HG03064 (cell line): ENCODE data around the gene CPAMD8.
"Not testable (repeated sequence)": the region's sequence is repeated elsewhere in the genome, so short reads cannot be mapped to it uniquely, and the experiment has no call there.

Experiments
- ATAC-seq: cut with Tn5 transposase; IDR thresholded peaks from one replicate; pipeline ENCODE4 v1.9.1; 2021; ENCODE audit warnings: low read depth; ENCODE audit not compliant: unreplicated experiment

The CPAMD8 gene

DNA sequence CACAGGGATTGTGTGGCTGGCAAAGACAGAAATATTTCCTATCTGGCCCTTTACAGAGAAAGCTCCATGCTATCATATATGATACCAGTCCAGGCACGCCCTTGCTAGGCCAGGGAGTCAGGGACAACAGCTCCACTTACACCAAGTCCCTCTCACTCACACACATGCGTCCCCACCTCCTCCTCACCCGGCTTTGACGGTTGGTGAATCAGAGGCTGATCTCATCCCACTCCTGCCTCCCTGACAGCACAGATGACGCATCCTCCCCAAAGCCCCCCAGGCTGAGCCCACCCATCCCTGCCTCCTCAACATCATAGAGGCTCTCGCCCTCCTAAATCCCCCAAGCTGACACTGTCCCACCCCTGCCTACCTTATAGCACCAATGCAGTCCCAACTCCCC is 75.1 kb downstream of the CPAMD8 start:
- no peak for ATAC-seq

DNA sequence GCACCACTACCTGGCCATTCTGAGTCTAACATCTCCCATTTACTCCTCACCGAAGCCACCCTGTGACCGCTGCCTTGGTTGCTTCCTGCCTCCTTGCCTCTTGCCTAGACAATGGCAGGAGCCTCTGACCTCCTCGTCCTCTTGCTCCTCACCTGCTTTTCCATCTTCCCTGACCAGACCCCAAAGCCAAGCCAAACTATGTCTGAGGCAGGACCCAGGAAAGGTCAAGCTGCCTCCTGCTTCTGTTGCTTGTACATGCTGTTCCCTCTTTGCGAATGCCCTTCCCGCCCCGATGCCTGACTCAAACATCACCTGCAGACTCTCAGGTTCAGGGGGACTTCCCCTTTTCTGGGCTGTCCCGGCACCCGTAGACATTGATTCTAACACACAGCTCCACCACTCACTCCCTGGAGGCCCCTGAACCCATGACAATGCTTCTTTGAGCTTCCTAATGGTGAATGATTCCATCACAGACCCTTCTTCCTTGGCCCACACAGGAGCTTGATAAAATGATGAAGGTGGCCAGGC is 77.0 kb downstream of the CPAMD8 start:
- ATAC-seq = no peak

DNA sequence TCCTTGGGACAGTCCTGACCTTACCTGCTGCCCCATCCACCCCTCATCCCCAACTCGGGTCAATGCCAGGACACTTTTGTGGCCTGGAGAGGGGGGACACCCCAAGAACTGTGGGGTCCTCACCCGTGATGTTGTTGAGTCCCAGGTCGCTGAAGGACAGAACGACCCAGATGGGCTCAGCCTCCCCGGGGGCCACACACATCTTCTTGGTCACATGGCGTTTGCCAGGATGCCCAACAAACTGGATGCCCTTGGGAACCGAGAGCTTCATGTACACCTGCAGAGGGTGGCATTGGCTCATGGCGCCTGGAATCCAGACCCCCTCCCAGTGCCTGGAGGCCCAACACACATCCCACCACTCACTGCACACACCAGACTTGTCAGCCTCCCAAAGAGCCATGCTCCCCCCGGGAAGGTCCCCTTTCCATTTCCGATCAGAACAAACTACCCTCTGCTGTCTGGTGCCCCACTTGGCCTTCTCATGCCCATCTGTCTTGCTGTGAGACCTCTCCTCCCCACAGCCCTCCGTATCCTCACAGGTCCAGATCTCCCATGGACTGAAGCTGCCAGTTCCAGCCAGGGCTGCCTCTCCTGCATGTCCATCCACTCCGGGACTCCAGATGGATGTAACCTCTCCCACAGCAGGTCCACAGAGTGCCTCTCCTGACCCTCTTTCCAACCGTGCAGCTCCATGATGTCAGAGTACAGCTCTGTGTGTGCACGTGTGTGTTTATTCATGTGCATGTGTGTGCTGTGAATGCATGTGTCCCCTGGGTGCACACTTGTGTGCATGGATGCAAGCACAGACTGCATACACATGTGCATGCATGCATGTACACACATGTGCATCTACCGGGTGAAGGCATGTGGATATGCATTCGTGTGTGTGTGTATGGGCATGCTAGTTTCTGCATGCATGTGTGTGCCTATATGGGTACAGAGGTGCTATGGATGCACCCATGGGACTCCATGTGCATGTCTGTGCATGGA is 79.4 kb downstream of the CPAMD8 start:
- ATAC-seq = no peak

DNA sequence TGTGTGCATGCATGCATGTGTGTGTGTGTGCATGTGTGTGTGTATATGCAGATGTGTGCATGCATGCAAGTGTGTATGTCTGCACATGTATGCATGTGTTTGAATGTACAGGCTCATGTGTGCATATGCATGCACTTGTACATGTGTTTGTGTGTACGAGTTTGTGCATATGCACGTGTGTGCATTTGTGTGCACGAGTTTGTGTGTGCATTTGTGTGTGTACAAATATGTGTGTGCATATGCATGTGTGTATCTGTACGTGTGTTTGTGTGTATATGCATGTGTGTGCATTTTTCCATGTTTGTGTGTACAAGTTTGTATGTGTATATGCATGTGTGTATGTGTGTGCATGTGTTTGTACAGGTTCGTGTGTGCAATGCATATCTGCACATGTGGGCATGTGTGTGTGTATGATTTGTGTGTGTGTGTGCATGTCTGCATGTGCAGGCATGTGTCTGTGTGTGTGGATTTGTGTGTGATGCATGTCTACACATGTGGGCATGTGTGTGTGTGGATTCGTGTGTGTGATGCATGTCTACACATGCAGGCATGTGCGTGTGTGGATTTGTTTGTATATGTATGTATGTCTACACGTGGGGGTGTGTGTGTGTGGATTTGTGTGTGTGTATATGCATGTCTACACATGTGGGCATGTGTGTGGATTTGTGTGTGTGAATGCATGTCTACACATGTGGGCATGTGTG is 80.7 kb downstream of the CPAMD8 start:
- no peak for ATAC-seq

DNA sequence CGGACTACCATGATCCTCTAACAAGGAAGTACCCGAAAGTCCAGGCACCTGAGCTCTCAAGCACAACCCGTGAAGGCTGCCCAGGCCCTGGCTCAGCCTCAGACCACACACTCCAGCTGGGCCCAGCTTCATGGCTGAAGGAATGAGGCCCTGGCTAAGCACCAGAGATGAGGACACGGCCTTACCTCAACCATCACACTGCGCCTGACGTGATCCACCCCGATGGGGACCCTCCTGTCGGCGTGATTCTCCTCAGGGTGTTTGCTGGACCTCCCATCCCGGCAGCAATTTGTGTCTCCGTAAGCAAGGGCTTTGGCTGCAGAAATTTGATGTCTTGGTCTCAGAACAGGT is 81.3 kb downstream of the CPAMD8 start:
- ATAC-seq = no peak

- ATAC-seq = no peak
Measured at GRCh38 chr19:16944626-16945363, 81.8 kb downstream of the CPAMD8 start.

DNA sequence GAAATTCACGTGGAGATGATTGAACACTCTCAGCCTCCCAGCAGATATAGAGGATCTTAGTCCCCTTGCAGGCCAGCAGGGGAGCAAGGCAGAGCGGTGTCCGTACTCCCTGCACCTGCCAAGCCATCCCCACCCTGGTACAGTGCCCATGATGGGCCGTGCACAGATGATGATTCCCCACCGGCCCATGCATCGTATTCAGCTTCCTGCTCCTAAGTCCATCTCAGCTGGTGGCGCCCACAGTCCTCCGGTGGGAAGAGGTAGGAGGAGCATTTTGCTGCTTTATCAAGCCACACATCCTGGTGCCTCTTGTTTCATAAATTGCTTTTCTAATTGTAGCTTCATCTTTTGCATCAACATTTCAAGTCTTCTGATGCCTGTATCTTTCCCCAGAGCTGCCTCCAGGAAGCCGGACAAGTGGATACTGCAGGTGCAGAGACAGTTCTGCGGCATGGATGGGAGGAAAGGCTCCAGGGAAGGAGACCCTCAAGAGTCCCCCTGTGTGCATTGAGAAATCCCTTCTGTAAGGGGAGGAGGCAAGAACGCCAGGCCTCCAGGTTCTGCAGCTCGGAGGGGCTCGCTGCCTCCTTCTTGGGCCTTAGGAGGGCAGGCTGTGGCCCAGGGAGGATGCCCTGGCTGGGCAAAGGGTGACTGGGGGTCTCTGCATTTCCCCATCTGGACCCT is 82.5 kb downstream of the CPAMD8 start:
- no peak for ATAC-seq

GRCh38 chr19:16943090-16943489 is 83.5 kb downstream of the CPAMD8 start:
- not testable (repeated sequence) for ATAC-seq

DNA sequence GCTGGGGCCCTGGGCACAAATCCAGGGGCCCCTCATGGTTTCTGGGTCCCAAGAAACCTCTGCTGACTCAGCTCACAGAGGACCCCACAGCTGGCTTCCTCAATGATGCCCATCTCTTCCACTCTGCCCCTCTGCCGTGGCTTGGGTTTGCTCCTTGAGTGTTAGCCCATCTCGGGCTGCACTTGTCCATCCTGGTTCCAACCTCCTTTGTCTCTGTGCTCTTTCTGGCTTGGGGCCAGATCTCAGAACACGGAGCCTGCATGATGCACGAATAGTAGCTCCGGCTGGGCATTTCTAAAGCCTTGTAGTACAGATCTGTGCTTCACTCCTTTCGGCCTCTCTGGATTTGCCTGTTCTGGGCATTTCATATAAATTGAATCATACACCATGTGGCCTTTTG is 84.0 kb downstream of the CPAMD8 start:
- no peak for ATAC-seq

DNA sequence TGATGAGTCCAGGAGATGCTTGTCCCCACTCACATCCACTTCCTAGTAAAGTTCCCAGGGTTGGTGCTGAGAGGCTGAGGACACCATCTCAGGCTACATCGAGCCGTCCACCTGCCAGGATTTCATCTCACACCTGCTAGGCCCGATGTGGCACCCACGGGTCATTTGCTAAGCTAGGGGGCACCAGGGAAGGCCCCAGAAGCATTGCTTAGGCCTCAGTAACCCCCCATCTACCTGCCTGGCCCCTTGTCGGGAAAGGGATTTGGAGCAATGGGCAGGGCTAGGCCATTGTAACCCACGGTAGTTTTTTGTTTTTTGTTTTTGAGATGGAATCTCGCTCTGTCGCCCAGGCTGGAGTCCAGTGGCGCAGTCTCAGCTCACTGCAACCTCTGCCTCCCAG is 86.0 kb downstream of the CPAMD8 start:
- ATAC-seq = no peak

- not testable (repeated sequence) for ATAC-seq
Measured at GRCh38 chr19:16940063-16940462, 86.5 kb downstream of the CPAMD8 start.

DNA sequence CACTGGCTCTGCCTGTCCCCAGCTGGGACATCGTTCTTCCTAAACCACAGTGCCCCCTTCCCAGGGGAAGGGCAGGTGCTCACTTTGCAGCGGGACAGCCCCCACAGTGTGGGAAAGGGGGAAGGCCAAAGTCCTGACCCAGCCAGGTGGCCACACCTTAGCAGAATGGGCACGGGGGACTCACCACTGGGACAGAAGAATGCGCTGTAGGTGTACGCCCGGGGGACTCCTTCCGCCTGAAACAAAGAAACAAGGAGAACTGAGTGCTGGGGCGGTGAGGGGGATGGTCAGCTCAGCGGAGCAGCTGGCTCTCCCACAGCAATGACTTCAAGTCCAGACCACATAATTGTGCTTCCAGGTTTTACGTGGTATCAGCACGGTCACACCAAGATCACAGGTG is 88.4 kb downstream of the CPAMD8 start:
- ATAC-seq = no peak

DNA sequence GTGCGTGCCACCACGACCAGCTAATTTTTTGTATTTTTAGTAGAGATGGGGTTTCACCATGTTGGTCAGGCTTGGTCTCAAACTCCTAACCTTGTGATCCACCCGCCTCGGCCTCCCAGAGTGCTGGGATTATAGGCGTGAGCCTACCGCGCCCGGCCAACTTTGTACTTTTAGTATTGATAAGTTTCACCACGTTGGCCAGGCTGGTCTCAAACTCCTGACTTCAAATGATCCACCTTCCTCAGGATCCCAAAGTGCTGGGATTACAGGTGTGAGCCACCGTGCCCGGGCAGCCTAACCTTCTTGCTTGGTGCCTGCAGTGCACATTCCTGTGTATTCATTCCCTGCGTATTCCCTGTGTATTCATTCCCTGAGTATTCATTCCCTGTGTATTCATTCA is 88.8 kb downstream of the CPAMD8 start:
- ATAC-seq = not testable (repeated sequence)

GRCh38 chr19:16936901-16937300 is 89.7 kb downstream of the CPAMD8 start:
- no peak for ATAC-seq

- no peak for ATAC-seq
Measured at GRCh38 chr19:16934489-16934888, 92.1 kb downstream of the CPAMD8 start.

- no peak for ATAC-seq
Measured at GRCh38 chr19:16931306-16931705, 95.3 kb downstream of the CPAMD8 start.

- ATAC-seq = no peak
Measured at GRCh38 chr19:16930753-16931152, 95.9 kb downstream of the CPAMD8 start.

DNA sequence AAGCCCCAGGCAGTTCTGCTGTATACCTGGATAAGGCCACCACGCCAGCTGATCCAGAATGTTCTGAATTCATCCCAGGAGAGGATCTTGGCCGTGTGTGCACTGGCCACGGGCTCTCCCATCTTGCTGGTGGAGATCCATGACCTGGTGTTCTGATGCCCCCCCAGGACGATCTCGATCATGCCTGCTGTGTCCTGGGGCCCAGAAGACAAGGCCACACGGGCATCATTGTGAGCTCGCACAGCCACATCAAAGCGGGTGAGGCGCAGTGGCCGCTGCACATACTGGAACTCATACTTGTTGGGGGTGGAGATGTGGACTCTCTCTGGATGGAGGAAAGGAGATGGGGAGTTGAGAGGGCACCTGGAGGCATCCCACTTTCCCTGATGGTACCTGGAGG is 97.7 kb downstream of the CPAMD8 start:
- ATAC-seq = no peak

- no peak for ATAC-seq
Measured at GRCh38 chr19:16928351-16928750, 98.3 kb downstream of the CPAMD8 start.

GRCh38 chr19:16927883-16928282 is 98.7 kb downstream of the CPAMD8 start:
- no peak for ATAC-seq
